ENCODE results near the gene OTUD7B.
"Not testable (repeated sequence)": the region's sequence is repeated elsewhere in the genome, so short reads cannot be mapped to it uniquely, and the experiment has no call there.

OTUD7B gene

GRCh38 chr1:149949911-149950310, 60.6 kb downstream of the OTUD7B start:
- no peak for DNase-seq (ENCODE audit: low read depth in 2 of 2)

GRCh38 chr1:149945206-149945605, 65.3 kb downstream of the OTUD7B start:
- DNase-seq (ENCODE audit: low read depth in 2 of 2), result no peak

- no peak for DNase-seq (ENCODE audit: low read depth in 2 of 2)
Observed at GRCh38 chr1:149942885-149943284, 67.6 kb downstream of the OTUD7B start.

GRCh38 chr1:149942207-149942606, 68.3 kb downstream of the OTUD7B start:
- DNase-seq (ENCODE audit: low read depth in 2 of 2), result no peak

- DNase-seq (ENCODE audit: low read depth in 2 of 2), result no peak
Observed at GRCh38 chr1:149940427-149940826, 70.1 kb downstream of the OTUD7B start.

GRCh38 chr1:149938668-149939003, 71.9 kb downstream of the OTUD7B start:
- not testable (repeated sequence) for DNase-seq (ENCODE audit: low read depth in 2 of 2)

- no peak for DNase-seq (ENCODE audit: low read depth in 2 of 2)
Observed at GRCh38 chr1:149937759-149938158, 72.8 kb downstream of the OTUD7B start.

GRCh38 chr1:149936992-149937705, 73.4 kb downstream of the OTUD7B start:
- no peak for DNase-seq (ENCODE audit: low read depth in 2 of 2)

- no peak for DNase-seq (ENCODE audit: low read depth in 2 of 2)
Observed at GRCh38 chr1:149936170-149936991, 74.1 kb downstream of the OTUD7B start, which contains the start of gene MTMR11. TSS of gene MTMR11 (minus strand) at chr1:149936879. CDS start at chr1:149936647, 232 bp downstream.

- DNase-seq (ENCODE audit: low read depth in 2 of 2), result no peak
Observed at GRCh38 chr1:149934356-149934755, 76.2 kb downstream of the OTUD7B start.

GRCh38 chr1:149933208-149933607, 77.3 kb downstream of the OTUD7B start:
- DNase-seq (ENCODE audit: low read depth in 2 of 2), result no peak

GRCh38 chr1:149932474-149932873, 78.1 kb downstream of the OTUD7B start:
- no peak for DNase-seq (ENCODE audit: low read depth in 2 of 2)

- no peak for DNase-seq (ENCODE audit: low read depth in 2 of 2)
Observed at GRCh38 chr1:149931212-149931790, 79.2 kb downstream of the OTUD7B start.

- DNase-seq (ENCODE audit: low read depth in 2 of 2), result no peak
Observed at GRCh38 chr1:149929856-149930255, 80.7 kb downstream of the OTUD7B start.

GRCh38 chr1:149928401-149928724, 82.2 kb downstream of the OTUD7B start:
- DNase-seq (ENCODE audit: low read depth in 2 of 2), result no peak

GRCh38 chr1:149927563-149928400, 82.7 kb downstream of the OTUD7B start, which contains the start of gene SF3B4:
TSS of gene SF3B4 (minus strand) at chr1:149927803. CDS start at chr1:149927759, 44 bp downstream.
- DNase-seq (ENCODE audit: low read depth in 2 of 2), result peak; percentile 89 to 94

GRCh38 chr1:149927056-149927562, 83.4 kb downstream of the OTUD7B start:
- DNase-seq (ENCODE audit: low read depth in 2 of 2), result no peak

- DNase-seq (ENCODE audit: low read depth in 2 of 2), result no peak
Observed at GRCh38 chr1:149926296-149926695, 84.2 kb downstream of the OTUD7B start.

- no peak for DNase-seq (ENCODE audit: low read depth in 2 of 2)
Observed at GRCh38 chr1:149925751-149926150, 84.8 kb downstream of the OTUD7B start.

- DNase-seq (ENCODE audit: low read depth in 2 of 2), result no peak
Observed at GRCh38 chr1:149925345-149925744, 85.2 kb downstream of the OTUD7B start.

GRCh38 chr1:149923626-149924025, 86.9 kb downstream of the OTUD7B start:
- DNase-seq (ENCODE audit: low read depth in 2 of 2), result no peak
